Measurements from ENCODE around the gene PLEKHM2.
"Not testable (repeated sequence)": the region's sequence is repeated elsewhere in the genome, so short reads cannot be mapped to it uniquely, and the experiment has no call there.

Gene PLEKHM2

GRCh38 chr1:15684042-15684461 lies at the start of gene PLEKHM2:
Gene PLEKHM2 (plus strand): TSS chr1:15684320. CDS start chr1:15684559, 239 bp downstream.
- Histone ChIP-seq H3K27me3 (no peaks in the 10 kb centered on the region), H3K4me1 (peaks cover 55% of the 10 kb centered on the region), H3K36me3 (peaks cover 5% of the 10 kb centered on the region), H3K4me3 (peak within 1 kb of the TSS; percentile 85), H3K9ac (peak within 1 kb of the TSS; percentile 90), H4K20me1 (peaks cover 45% of the 10 kb centered on the region), H3K27ac (peak within 1 kb of the TSS; percentile 93), H3K9me3 (no peaks in the 10 kb centered on the region), H3K4me2 (peak within 1 kb of the TSS; percentile 94)
- TF ChIP-seq Cebpa-rat (IDR thresholded peaks at IDR 0.05) = no peak

GRCh38 chr1:15636436-15636835 lies 47.7 kb upstream of the PLEKHM2 start:
- H3K9ac ChIP-seq = no peak overlapping the region
- H3K36me3 ChIP-seq = peaks cover 100% of the 10 kb centered on the region
- H3K27me3 ChIP-seq = no peaks in the 10 kb centered on the region
- H4K20me1 ChIP-seq = peaks cover 30% of the 10 kb centered on the region
- no peak overlapping the region for H3K4me3 ChIP-seq
- H3K4me1 ChIP-seq = no peaks in the 10 kb centered on the region
- no peaks in the 10 kb centered on the region for H3K9me3 ChIP-seq
- H3K27ac ChIP-seq = no peak overlapping the region
- TF ChIP-seq Cebpa-rat (IDR thresholded peaks at IDR 0.05) = no peak
- no peak overlapping the region for H3K4me2 ChIP-seq

GRCh38 chr1:15637826-15638225 lies 46.3 kb upstream of the PLEKHM2 start:
- no peak overlapping the region for H3K4me2 ChIP-seq
- H4K20me1 ChIP-seq = peaks cover 30% of the 10 kb centered on the region
- peaks cover 100% of the 10 kb centered on the region for H3K36me3 ChIP-seq

GRCh38 chr1:15639262-15639661 lies 44.9 kb upstream of the PLEKHM2 start:
- peaks cover 30% of the 10 kb centered on the region for H4K20me1 ChIP-seq

More at GRCh38 chr1:15637826-15638225, 46.3 kb upstream of the PLEKHM2 start:
- H3K27me3 ChIP-seq = no peaks in the 10 kb centered on the region
- no peak overlapping the region for H3K27ac ChIP-seq
- no peaks in the 10 kb centered on the region for H3K9me3 ChIP-seq
- no peaks in the 10 kb centered on the region for H3K4me1 ChIP-seq
- H3K9ac ChIP-seq = no peak overlapping the region
- H3K4me3 ChIP-seq = no peak overlapping the region
- TF ChIP-seq Cebpa-rat (IDR thresholded peaks at IDR 0.05) = no peak

GRCh38 chr1:15639931-15640330 lies 44.2 kb upstream of the PLEKHM2 start:
- Histone ChIP-seq H3K36me3 (peaks cover 97% of the 10 kb centered on the region), H3K9me3 (no peaks in the 10 kb centered on the region), H3K27ac (no peak overlapping the region), H3K9ac (no peak overlapping the region), H3K4me3 (no peak overlapping the region), H3K4me2 (no peak overlapping the region), H4K20me1 (peaks cover 27% of the 10 kb centered on the region), H3K27me3 (no peaks in the 10 kb centered on the region), H3K4me1 (no peaks in the 10 kb centered on the region)
- TF ChIP-seq Cebpa-rat (IDR thresholded peaks at IDR 0.05) = no peak

More at GRCh38 chr1:15639262-15639661, 44.9 kb upstream of the PLEKHM2 start:
- Histone ChIP-seq H3K27me3 (no peaks in the 10 kb centered on the region), H3K4me2 (no peak overlapping the region), H3K9me3 (no peaks in the 10 kb centered on the region), H3K36me3 (peaks cover 99% of the 10 kb centered on the region), H3K9ac (no peak overlapping the region), H3K27ac (no peak overlapping the region), H3K4me1 (no peaks in the 10 kb centered on the region), H3K4me3 (no peak overlapping the region)
- no peak for TF ChIP-seq Cebpa-rat (IDR thresholded peaks at IDR 0.05)

GRCh38 chr1:15640667-15641066 lies 43.5 kb upstream of the PLEKHM2 start:
- Histone ChIP-seq H3K27ac (no peak overlapping the region), H3K4me1 (no peaks in the 10 kb centered on the region), H3K27me3 (no peaks in the 10 kb centered on the region), H4K20me1 (peaks cover 26% of the 10 kb centered on the region), H3K9me3 (no peaks in the 10 kb centered on the region), H3K4me2 (no peak overlapping the region), H3K9ac (no peak overlapping the region), H3K36me3 (peaks cover 97% of the 10 kb centered on the region), H3K4me3 (no peak overlapping the region)
- no peak for TF ChIP-seq Cebpa-rat (IDR thresholded peaks at IDR 0.05)

GRCh38 chr1:15649937-15650336 lies 34.2 kb upstream of the PLEKHM2 start:
- peaks cover 11% of the 10 kb centered on the region; the same call in 1 of the 2 replicates for H3K4me1 ChIP-seq
- H3K4me3 ChIP-seq = no peak overlapping the region
- 0 out of 2 replicates have a peak overlapping the region, but pooled peaks have one; percentile 6 for H3K4me2 ChIP-seq
- H4K20me1 ChIP-seq = peaks cover 27% of the 10 kb centered on the region; the same call in 1 of the 2 replicates
- H3K36me3 ChIP-seq = peaks cover 97% of the 10 kb centered on the region
- no peaks in the 10 kb centered on the region for H3K9me3 ChIP-seq
- no peak overlapping the region; the same call in 1 of the 2 replicates for H3K9ac ChIP-seq
- H3K27ac ChIP-seq = no peak overlapping the region
- no peak for TF ChIP-seq Cebpa-rat (IDR thresholded peaks at IDR 0.05)
- no peaks in the 10 kb centered on the region for H3K27me3 ChIP-seq

GRCh38 chr1:15650433-15650832 lies 33.7 kb upstream of the PLEKHM2 start:
- H4K20me1 ChIP-seq = peaks cover 25% of the 10 kb centered on the region; the same call in 1 of the 2 replicates
- peaks cover 97% of the 10 kb centered on the region for H3K36me3 ChIP-seq
- peak overlapping the region; percentile 6; the same call in 1 of the 2 replicates for H3K4me2 ChIP-seq
- H3K27me3 ChIP-seq = no peaks in the 10 kb centered on the region
- no peak overlapping the region; the same call in 1 of the 2 replicates for H3K9ac ChIP-seq
- H3K4me3 ChIP-seq = no peak overlapping the region
- no peak for TF ChIP-seq Cebpa-rat (IDR thresholded peaks at IDR 0.05)
- H3K27ac ChIP-seq = no peak overlapping the region
- H3K9me3 ChIP-seq = no peaks in the 10 kb centered on the region
- H3K4me1 ChIP-seq = peaks cover 11% of the 10 kb centered on the region; the same call in 1 of the 2 replicates

GRCh38 chr1:15652130-15652529 lies 32.0 kb upstream of the PLEKHM2 start:
- H3K9ac ChIP-seq, H3K27me3 ChIP-seq, H3K9me3 ChIP-seq, H3K4me3 ChIP-seq, H3K4me2 ChIP-seq, H3K27ac ChIP-seq: not testable (repeated sequence)
- Histone ChIP-seq H3K36me3 (peaks cover 98% of the 10 kb centered on the region), H3K4me1 (peaks cover 16% of the 10 kb centered on the region; the same call in 1 of the 2 replicates), H4K20me1 (peaks cover 11% of the 10 kb centered on the region)

- H4K20me1 ChIP-seq = peaks cover 5% of the 10 kb centered on the region
- peaks cover 98% of the 10 kb centered on the region for H3K36me3 ChIP-seq
- peaks cover 16% of the 10 kb centered on the region; the same call in 1 of the 2 replicates for H3K4me1 ChIP-seq
- no peak overlapping the region for H3K4me3 ChIP-seq
- H3K4me2 ChIP-seq = no peak overlapping the region
- H3K9ac ChIP-seq = no peak overlapping the region
- no peak for TF ChIP-seq Cebpa-rat (IDR thresholded peaks at IDR 0.05)
- H3K27ac ChIP-seq = no peak overlapping the region
- no peaks in the 10 kb centered on the region for H3K9me3 ChIP-seq
- H3K27me3 ChIP-seq = no peaks in the 10 kb centered on the region
Measured at GRCh38 chr1:15654091-15654690, 29.9 kb upstream of the PLEKHM2 start.
